HepG2 (cell line): Measurements from ENCODE around the gene IGF2.

Source experiments
- HMG20A ChIP-seq: IDR thresholded peaks from 2 replicates; pipeline ENCODE4 v1.6.1; 2016; ENCODE audit warnings: borderline replicate concordance
- MAF1 ChIP-seq: sonication (generic); formaldehyde crosslinking; IDR thresholded peaks from 2 replicates; pipeline ENCODE4 v1.5.0; 2020; ENCODE audit warnings: missing genetic modification reagents, borderline replicate concordance
- TF ChIP-seq, protein P1 (sequence below): sonication (generic); formaldehyde crosslinking; IDR thresholded peaks from 2 replicates; pipeline ENCODE4 v1.4.0; 2020; ENCODE audit warnings: low read depth, mild to moderate bottlenecking, missing genetic modification reagents

DNA sequence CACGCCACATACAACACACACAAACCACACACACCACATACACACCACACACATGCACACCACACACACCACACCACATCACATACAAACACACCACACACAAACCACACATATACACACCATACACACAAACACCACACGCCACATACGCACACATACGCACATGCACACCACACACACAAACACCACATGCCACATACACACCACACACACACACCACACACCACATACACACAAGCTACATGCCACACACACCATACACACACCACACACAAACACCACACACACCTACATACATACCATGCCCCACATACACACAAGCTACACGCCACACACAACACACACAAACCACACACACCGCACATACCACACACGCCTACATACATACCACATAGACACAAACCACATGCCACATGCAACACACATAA is 48.1 kb upstream of the IGF2 start:
- no peak for TF ChIP-seq HMG20A (CRISPR knock-in tag)
- TF ChIP-seq, protein P1, sequence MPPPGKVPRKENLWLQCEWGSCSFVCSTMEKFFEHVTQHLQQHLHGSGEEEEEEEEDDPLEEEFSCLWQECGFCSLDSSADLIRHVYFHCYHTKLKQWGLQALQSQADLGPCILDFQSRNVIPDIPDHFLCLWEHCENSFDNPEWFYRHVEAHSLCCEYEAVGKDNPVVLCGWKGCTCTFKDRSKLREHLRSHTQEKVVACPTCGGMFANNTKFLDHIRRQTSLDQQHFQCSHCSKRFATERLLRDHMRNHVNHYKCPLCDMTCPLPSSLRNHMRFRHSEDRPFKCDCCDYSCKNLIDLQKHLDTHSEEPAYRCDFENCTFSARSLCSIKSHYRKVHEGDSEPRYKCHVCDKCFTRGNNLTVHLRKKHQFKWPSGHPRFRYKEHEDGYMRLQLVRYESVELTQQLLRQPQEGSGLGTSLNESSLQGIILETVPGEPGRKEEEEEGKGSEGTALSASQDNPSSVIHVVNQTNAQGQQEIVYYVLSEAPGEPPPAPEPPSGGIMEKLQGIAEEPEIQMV (CRISPR knock-in tag), result no peak
- no peak for TF ChIP-seq MAF1 (CRISPR knock-in tag)
